Adrenal gland (tissue), 5 donors: Measurements from ENCODE around the gene NUFIP1.

Source experiments
- POLR2A ChIP-seq, 2 donors: fragments of 450-650 bp; IDR thresholded peaks; one replicate each; pipeline ENCODE4 v1.6.1; 2017; ENCODE audit warnings: antibody characterized with exemption in 2 of 2, mild to moderate bottlenecking in 2 of 2, moderate library complexity in 1 of 2
- TF ChIP-seq, protein P1 (sequence below), 6 experiments: fragments of 450-650 bp in 4 of 6; fragments of 200-600 bp in 2 of 6; sonication (generic) in 1 of 6; IDR thresholded peaks; 1 replicate in 5 of 6; 2 replicates in 1 of 6; pipeline versions ENCODE4 v1.5.1 to v1.8.0; 2016 to 2021; ENCODE audit warnings: antibody characterized with exemption in 6 of 6, mild to moderate bottlenecking in 2 of 6, moderate library complexity in 1 of 6
- donor health status: DM: no; HTN: no; CAD: no.

DNA sequence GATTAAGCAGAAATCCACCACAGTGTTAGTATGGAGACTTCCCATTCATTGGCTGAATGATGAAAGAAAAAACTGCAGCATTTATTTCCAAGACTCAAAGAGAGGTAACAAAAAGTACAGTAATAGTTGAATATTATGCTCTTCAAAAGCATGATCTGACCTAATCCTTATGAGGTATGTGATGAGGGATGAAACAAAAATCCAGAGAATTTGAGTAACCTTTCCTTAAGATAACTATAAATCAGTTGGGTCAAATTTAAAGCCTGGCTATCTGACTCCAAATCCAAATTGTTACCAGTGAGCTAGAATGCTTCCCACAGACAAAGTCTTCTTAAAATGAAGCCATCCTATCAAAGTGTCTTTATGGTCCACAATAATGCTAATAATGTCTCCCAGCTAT, 38.1 kb downstream of the NUFIP1 start:
- TF ChIP-seq, protein P1, sequence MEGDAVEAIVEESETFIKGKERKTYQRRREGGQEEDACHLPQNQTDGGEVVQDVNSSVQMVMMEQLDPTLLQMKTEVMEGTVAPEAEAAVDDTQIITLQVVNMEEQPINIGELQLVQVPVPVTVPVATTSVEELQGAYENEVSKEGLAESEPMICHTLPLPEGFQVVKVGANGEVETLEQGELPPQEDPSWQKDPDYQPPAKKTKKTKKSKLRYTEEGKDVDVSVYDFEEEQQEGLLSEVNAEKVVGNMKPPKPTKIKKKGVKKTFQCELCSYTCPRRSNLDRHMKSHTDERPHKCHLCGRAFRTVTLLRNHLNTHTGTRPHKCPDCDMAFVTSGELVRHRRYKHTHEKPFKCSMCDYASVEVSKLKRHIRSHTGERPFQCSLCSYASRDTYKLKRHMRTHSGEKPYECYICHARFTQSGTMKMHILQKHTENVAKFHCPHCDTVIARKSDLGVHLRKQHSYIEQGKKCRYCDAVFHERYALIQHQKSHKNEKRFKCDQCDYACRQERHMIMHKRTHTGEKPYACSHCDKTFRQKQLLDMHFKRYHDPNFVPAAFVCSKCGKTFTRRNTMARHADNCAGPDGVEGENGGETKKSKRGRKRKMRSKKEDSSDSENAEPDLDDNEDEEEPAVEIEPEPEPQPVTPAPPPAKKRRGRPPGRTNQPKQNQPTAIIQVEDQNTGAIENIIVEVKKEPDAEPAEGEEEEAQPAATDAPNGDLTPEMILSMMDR (IDR thresholded peaks at IDR 0.05), result no peak
- TF ChIP-seq POLR2A (IDR thresholded peaks at IDR 0.05), result no peak
